ENCODE data around the gene ICAM2.

- TF ChIP-seq CTCF (IDR thresholded peaks at IDR 0.05) (no peak), POLR2AphosphoS5 (IDR thresholded peaks at IDR 0.05) (no peak), EP300 (IDR thresholded peaks at IDR 0.05) (no peak), POLR2A (IDR thresholded peaks at IDR 0.05) (no peak)
These were observed 33.0 kb downstream of the ICAM2 start for GRCh38 chr17:63987221-63988126.

Measured in gastroesophageal sphincter (tissue), 3 donors.